K562 (cell line): ENCODE results near the gene RFNG. TPM values are rescaled to one million over a fixed set of nuclear protein-coding genes. Genes with fewer than 3 reads are reported as not detected.

ENCODE experiments used
- ATAC-seq: fragments of 200-7000 bp; cut with Tn5 transposase; 3 replicates; pipeline ENCODE4 v1.9.1; 2020; ENCODE audit warnings: moderate library complexity
- BruUV-seq: library from RNA; stranded (reverse); fragments of 400-500 nt; replicated peaks from 2 replicates; lab custom pipeline; 2021; lab: Mats Ljungman, UMichigan
- CTCF ChIA-PET: fragments of 300-600 bp; formaldehyde crosslinking; extraction: SDS; loops from one replicate; lab custom pipeline; 2021; ENCODE audit warnings: low intra/inter-chr PET ratio; lab: Yijun Ruan, JAX
- POLR2A ChIA-PET: fragments of 300-600, 350-650 bp; sonication (Branson Sonifier 250); formaldehyde crosslinking; extraction: SDS; loops from one replicate; lab custom pipeline; 2021; ENCODE audit warnings: antibody characterized with exemption, inconsistent platforms; lab: Yijun Ruan, JAX
- DNase-seq, 4 experiments: peaks; one replicate each; pipeline versions ENCODE4 v3.0.0 to v3.0.0-alpha.2; 2011 to 2018; ENCODE audit warnings: low spot score in 3 of 4, mixed read lengths in 3 of 4; ENCODE audit errors: extremely low read depth in 1 of 4
- FAIRE-seq: peaks from 2 replicates; lab custom pipeline; 2011; peaks lifted over from hg19 to GRCh38; lab: Jason Lieb, UNC
- H2AFZ ChIP-seq: 2 replicates; pipeline ENCODE4 v1.6.0; 2011; ENCODE audit warnings: low read depth, low read length, control low read depth, inconsistent platforms
- H3K27ac ChIP-seq: fragments of 200-600 bp; 3 replicates; pipeline ENCODE4 v1.8.0; 2011; ENCODE audit warnings: low read depth, mild to moderate bottlenecking, control low read depth, inconsistent platforms, low read length, moderate library complexity, mixed read lengths; ENCODE audit errors: extremely low read depth
- H3K27me3 ChIP-seq, 2 experiments: fragments of 300-600 bp in 1 of 2; 2 replicates in 1 of 2; 3 replicates in 1 of 2; pipeline versions ENCODE4 v1.6.0 to v1.8.0; 2011; ENCODE audit warnings: inconsistent platforms in 2 of 2, low read length in 2 of 2, mild to moderate bottlenecking in 1 of 2, mixed read lengths in 1 of 2, moderate library complexity in 1 of 2; ENCODE audit not compliant: control insufficient read depth in 2 of 2, insufficient read depth in 2 of 2
- H3K36me3 ChIP-seq: fragments of 300-600 bp; 3 replicates; pipeline ENCODE4 v1.8.0; 2011; ENCODE audit warnings: mild to moderate bottlenecking, low read length, inconsistent platforms; ENCODE audit not compliant: control insufficient read depth, insufficient read depth
- H3K4me1 ChIP-seq, 2 experiments: fragments of 200-600 bp in 1 of 2; replicated peaks in 1 of 2; 2 replicates in 1 of 2; 3 replicates in 1 of 2; pipeline versions ENCODE4 v1.5.1 to v1.8.0; 2011; ENCODE audit warnings: inconsistent platforms in 2 of 2, low read length in 2 of 2, mild to moderate bottlenecking in 1 of 2, mixed read lengths in 1 of 2, moderate library complexity in 1 of 2; ENCODE audit not compliant: control insufficient read depth in 2 of 2, insufficient read depth in 2 of 2
- H3K4me2 ChIP-seq: 2 replicates; pipeline ENCODE4 v1.6.1; 2011; ENCODE audit warnings: low read length, control low read depth, inconsistent platforms, mixed read lengths; ENCODE audit not compliant: insufficient read depth
- H3K4me3 ChIP-seq: fragments of 200-600 bp; sonication (generic), shearing (Covaris generic); 2 replicates; pipeline ENCODE4 v1.5.1; 2016; ENCODE audit warnings: control low read depth, inconsistent platforms
- H3K79me2 ChIP-seq: fragments of 200-600 bp; 3 replicates; pipeline ENCODE4 v1.8.0; 2011; ENCODE audit warnings: low read length, inconsistent platforms; ENCODE audit not compliant: control insufficient read depth, insufficient read depth
- H3K9ac ChIP-seq, 2 experiments: 2 replicates each; pipeline versions ENCODE4 v1.6.0 to v1.6.1; 2011; ENCODE audit warnings: low read depth in 2 of 2, low read length in 2 of 2, control low read depth in 1 of 2, inconsistent platforms in 1 of 2, mild to moderate bottlenecking in 1 of 2, mixed read lengths in 1 of 2; ENCODE audit not compliant: insufficient read depth in 1 of 2
- H3K9me1 ChIP-seq: one replicate; pipeline ENCODE4 v1.6.0; 2011; ENCODE audit warnings: inconsistent platforms, mild to moderate bottlenecking, low read length, moderate library complexity; ENCODE audit not compliant: control insufficient read depth, insufficient read depth
- H3K9me3 ChIP-seq: replicated peaks from 2 replicates; pipeline ENCODE4 v1.5.1; 2011; ENCODE audit warnings: low read depth, low read length, inconsistent platforms; ENCODE audit not compliant: control insufficient read depth, insufficient read depth
- H4K20me1 ChIP-seq: replicated peaks from 2 replicates; pipeline ENCODE4 v1.6.1; 2011; ENCODE audit warnings: low read length, inconsistent platforms, mixed read lengths; ENCODE audit not compliant: control insufficient read depth, insufficient read depth
- ARID3A ChIP-seq: IDR thresholded peaks from 2 replicates; pipeline ENCODE4 v1.6.1; 2012; ENCODE audit warnings: low read depth, low read length, improper control_type of control experiment, borderline replicate concordance
- CBX1 ChIP-seq: sonication (generic); IDR thresholded peaks from 2 replicates; pipeline ENCODE4 v1.6.1; 2016; ENCODE audit warnings: antibody characterized with exemption, low read depth, mild to moderate bottlenecking
- CHD1 ChIP-seq: fragments of 200-600 bp; sonication (generic); IDR thresholded peaks from one replicate; pipeline ENCODE4 v1.6.1; 2012; ENCODE audit warnings: mild to moderate bottlenecking, moderate library complexity, low read length, inconsistent platforms
- KLF16 ChIP-seq: IDR thresholded peaks from 2 replicates; pipeline ENCODE4 v1.6.1; 2016; ENCODE audit warnings: antibody characterized with exemption
- MAFG ChIP-seq: fragments of 450-650 bp; conservative IDR thresholded peaks from 2 replicates; pipeline ENCODE4 v1.6.1; 2016; ENCODE audit warnings: missing genetic modification characterization, missing compliant biosample characterization
- MIER1 ChIP-seq: fragments of 450-650 bp; IDR thresholded peaks from 2 replicates; pipeline ENCODE4 v1.6.1; 2016; ENCODE audit warnings: antibody characterized with exemption, mild to moderate bottlenecking, low read depth
- MTF1 ChIP-seq: fragments of 250-450 bp; sonication (Bioruptor Pico); IDR thresholded peaks from 2 replicates; pipeline ENCODE4 v1.9.0; 2021; ENCODE audit warnings: moderate library complexity, mild to moderate bottlenecking, inconsistent platforms, borderline replicate concordance
- POLR2A ChIP-seq: fragments of 450-650 bp; conservative IDR thresholded peaks from 2 replicates; pipeline ENCODE4 v1.6.1; 2016
- PPARD ChIP-seq: fragments of 250-450 bp; sonication (Bioruptor Pico); IDR thresholded peaks from 2 replicates; pipeline ENCODE4 v1.8.0; 2022; ENCODE audit warnings: inconsistent platforms, mild to moderate bottlenecking, moderate library complexity
- PRMT5 ChIP-seq: sonication (generic); formaldehyde crosslinking; IDR thresholded peaks from 2 replicates; pipeline ENCODE4 v1.5.0; 2020; ENCODE audit warnings: missing genetic modification reagents
- RBFOX2 ChIP-seq: fragments of 200-400 bp; formaldehyde crosslinking; IDR thresholded peaks from 2 replicates; pipeline ENCODE4 v1.6.1; 2017; ENCODE audit warnings: low read depth, mild to moderate bottlenecking, low read length, moderate library complexity
- RBM34 ChIP-seq: fragments of 200-400 bp; formaldehyde crosslinking; IDR thresholded peaks from 2 replicates; pipeline ENCODE4 v1.6.1; 2018; ENCODE audit warnings: low read length, borderline replicate concordance; ENCODE audit not compliant: insufficient read depth
- RFX5 ChIP-seq: IDR thresholded peaks from 2 replicates; pipeline ENCODE4 v1.6.1; 2011; ENCODE audit warnings: low read depth, mild to moderate bottlenecking, improper control_type of control experiment, low read length
- SMAD2 ChIP-seq: fragments of 150-350 bp; IDR thresholded peaks from 2 replicates; pipeline ENCODE4 v1.6.1; 2014; ENCODE audit warnings: low read depth, mild to moderate bottlenecking, low read length
- SNIP1 ChIP-seq: fragments of 450-650 bp; IDR thresholded peaks from 2 replicates; pipeline ENCODE4 v1.7.1; 2017; ENCODE audit warnings: low read depth, mild to moderate bottlenecking
- TFAP4 ChIP-seq: sonication (generic); formaldehyde crosslinking; IDR thresholded peaks from 2 replicates; pipeline ENCODE4 v1.8.0; 2022; ENCODE audit warnings: missing genetic modification reagents, mild to moderate bottlenecking, moderate library complexity, borderline replicate concordance
- TOE1 ChIP-seq, 2 experiments: fragments of 450-650 bp in 1 of 2; sonication (generic) in 1 of 2; formaldehyde crosslinking in 1 of 2; IDR thresholded peaks; 2 replicates each; pipeline versions ENCODE4 v1.7.1 to v1.8.0; 2016 to 2022; ENCODE audit warnings: borderline replicate concordance in 2 of 2, mild to moderate bottlenecking in 2 of 2, antibody characterized with exemption in 1 of 2, inconsistent platforms in 1 of 2, low read depth in 1 of 2, missing genetic modification reagents in 1 of 2, moderate library complexity in 1 of 2
- ZBTB9 ChIP-seq: fragments of 450-650 bp; formaldehyde crosslinking; IDR thresholded peaks from 2 replicates; pipeline ENCODE4 v1.4.0; 2020; ENCODE audit warnings: mild to moderate bottlenecking, moderate library complexity
- ZNF184 ChIP-seq: sonication (generic); formaldehyde crosslinking; IDR thresholded peaks from 2 replicates; pipeline ENCODE4 v1.5.0; 2020; ENCODE audit warnings: missing genetic modification reagents
- ZNF75A ChIP-seq: fragments of 450-650 bp; formaldehyde crosslinking; IDR thresholded peaks from 2 replicates; pipeline ENCODE4 v1.4.0; 2020; ENCODE audit warnings: mild to moderate bottlenecking
- WGBS: fragments of 100-300 bp; shearing (Covaris generic); methylation state at CpG from one replicate; pipeline ENCODE4 v1.1.6; 2016; ENCODE audit warnings: low coverage, mixed read lengths; ENCODE audit not compliant: insufficient coverage; ENCODE audit errors: missing lambda C conversion rate; 5-methylcytosine and 5-hydroxymethylcytosine counted together
- in situ Hi-C: fragments of 300-500 bp; cut with MboI; formaldehyde crosslinking; loops from 4 replicates; pipeline ENCODE4 v1.15.0; 2018; ENCODE audit warnings: inconsistent platforms, mixed read lengths
- intact Hi-C: fragments of 100-400 bp; cut with micrococcal nuclease; formaldehyde crosslinking; loops from 2 replicates; pipeline ENCODE4 v1.14.2; 2022
- polyA plus RNA-seq, 8 experiments: library from polyadenylated mRNA; depleted of rRNA in 4 of 8; stranded (reverse) in 5 of 8; unstranded in 3 of 8; fragments of >200 nt; fragmentation: Nextera tagmentation in 2 of 8; fragmentation: Illumina TruSeq in 1 of 8; extraction: Ambion mirVana in 2 of 8; extraction: Trizol in 1 of 8; gene quantifications; 2 replicates each; pipeline versions ENCODE4 v1.2.1 to v1.2.3, GENCODE V29; 2011 to 2014; ENCODE audit warnings: inconsistent platforms in 1 of 8, missing spikeins in 1 of 8
- total RNA-seq, 7 experiments: library from RNA; depleted of rRNA in 6 of 7; stranded (reverse); fragments of >200 nt in 6 of 7; fragmentation: Illumina TruSeq in 2 of 7; extraction: Trizol in 2 of 7; gene quantifications; 2 replicates each; pipeline versions ENCODE4 v1.2.1 to v1.2.3, GENCODE V29; 2011 to 2021; ENCODE audit warnings: low replicate concordance in 1 of 7

The RFNG gene
- total and polyA plus RNA-seq, 9 of the 15 experiments (the other 6 are each of a cell fraction or from before 2014, with no cell fraction given): 0.32 to 32.8 (median 9.5) TPM

DNA sequence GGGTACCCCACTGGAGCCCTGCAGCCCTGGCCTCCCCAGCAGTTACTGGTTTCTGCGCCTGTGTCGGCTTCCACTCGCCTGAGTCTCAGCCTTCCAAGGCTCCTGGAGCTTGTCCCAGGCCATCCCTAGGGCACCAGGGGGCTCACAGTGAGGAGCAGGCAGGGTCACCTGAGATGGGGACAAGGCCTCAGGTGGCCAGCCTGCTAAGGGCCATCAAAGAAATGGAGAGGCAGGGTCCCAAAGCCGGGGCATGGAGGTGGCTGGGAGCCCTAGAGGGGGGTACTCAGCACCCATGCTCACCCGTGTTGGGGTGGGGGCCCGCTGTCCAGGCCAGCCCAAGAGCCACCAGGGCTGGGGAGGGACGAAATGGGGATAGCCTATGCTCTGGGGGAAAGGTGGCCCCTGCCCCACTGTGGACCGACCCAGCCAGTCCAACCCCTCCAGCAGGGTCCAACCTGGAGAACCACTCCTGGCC is 45.1 kb upstream of the RFNG start:
- ChIA-PET CTCF (no interaction called here), POLR2A (interaction anchor here (0.6 to 2.0 kb wide), 6 partner anchors 15 to 66 kb away, joined by 3 to 11 read pairs (median 4); no protein-coding TSS in a partner anchor)
- in situ Hi-C loops: no loop called here
- ATAC-seq (no peak), FAIRE-seq (no peak), DNase-seq (no peak)
- Histone ChIP-seq H3K4me3 (peak overlapping the region; percentile 97), H3K9me1 (no peaks in the 10 kb centered on the region), H3K9ac (peak overlapping the region; percentile 95 to 100), H2AFZ (no peak overlapping the region), H3K27me3 (no peaks in the 10 kb centered on the region), H3K79me2 (peaks cover 70% of the 10 kb centered on the region), H3K36me3 (peaks cover 57% of the 10 kb centered on the region), H3K9me3 (no peaks in the 10 kb centered on the region), H3K4me1 (peaks cover 29 to 89% of the 10 kb centered on the region in 2 experiments), H3K4me2 (peak overlapping the region; percentile 78), H4K20me1 (peaks cover 31% of the 10 kb centered on the region), H3K27ac (peak overlapping the region; percentile 94)
- intact Hi-C loops: loop anchor here (5.0 kb wide), 1 partner anchor 64 kb away; the partner anchor contains the start of gene RAC3
- no TSS peak for BruUV-seq
- 0% methylated on average over 6 of the region's 8 CpGs for WGBS
- TF ChIP-seq TOE1 (IDR thresholded peaks at IDR 0.05; ENCODE audit: borderline replicate concordance) (no peak), TOE1 (CRISPR knock-in tag; IDR thresholded peaks at IDR 0.05; ENCODE audit: borderline replicate concordance, low read depth) (0 out of 2 replicates have a peak, but pooled peaks have one; percentile 25), CBX1 (no peak), RBM34 (no peak), RFX5 (no peak), KLF16 (no peak), TFAP4 (CRISPR knock-in tag) (no peak), CHD1 (peak; percentile 28), SMAD2 (no peak), SNIP1 (no peak), MAFG (tag) (no peak), POLR2A (peak; percentile 41; the same call in 1 of the 2 replicates), ZNF184 (CRISPR knock-in tag) (no peak), ARID3A (no peak), MTF1 (CRISPR knock-in tag) (no peak), ZBTB9 (CRISPR knock-in tag) (no peak), ZNF75A (CRISPR knock-in tag) (no peak), PPARD (no peak), PRMT5 (no peak), RBFOX2 (peak; percentile 64), MIER1 (no peak)
